RWPE2 (cell line): ENCODE measurements around the gene TLCD1.
A peak's percentile ranks its signal among the peaks of the same experiment; 100 is the strongest.
"Not testable (repeated sequence)": the region's sequence is repeated elsewhere in the genome, so short reads cannot be mapped to it uniquely, and the experiment has no call there.

ENCODE experiments used
- ATAC-seq: fragments of 200-7000 bp; cut with Tn5 transposase; 3 replicates; pipeline ENCODE4 v1.9.1; 2021; ENCODE audit warnings: low read depth
- DNase-seq: peaks from one replicate; pipeline ENCODE4 v3.0.0-alpha.2; 2020; ENCODE audit warnings: low spot score
- H3K27ac ChIP-seq: fragments of 450-650 bp; 2 replicates; pipeline ENCODE4 v1.5.1; 2017; ENCODE audit warnings: mild to moderate bottlenecking; ENCODE audit not compliant: poor library complexity, severe bottlenecking
- H3K27me3 ChIP-seq: fragments of 250-450 bp; sonication (Bioruptor Pico); 2 replicates; pipeline ENCODE4 v1.5.1; 2021; ENCODE audit warnings: mild to moderate bottlenecking, moderate library complexity; ENCODE audit not compliant: insufficient read depth, poor library complexity, severe bottlenecking
- H3K36me3 ChIP-seq: fragments of 250-450 bp; sonication (Bioruptor Pico); 2 replicates; pipeline ENCODE4 v1.5.1; 2020; ENCODE audit warnings: low read depth, mild to moderate bottlenecking, moderate library complexity
- H3K4me1 ChIP-seq: fragments of 250-450 bp; sonication (Bioruptor Pico); 2 replicates; pipeline ENCODE4 v1.5.1; 2021; ENCODE audit warnings: mild to moderate bottlenecking, moderate library complexity; ENCODE audit not compliant: insufficient read depth, poor library complexity, severe bottlenecking
- H3K4me3 ChIP-seq: fragments of 250-450 bp; sonication (Bioruptor Pico); 2 replicates; pipeline ENCODE4 v1.5.1; 2021; ENCODE audit warnings: mild to moderate bottlenecking, moderate library complexity; ENCODE audit not compliant: severe bottlenecking
- H3K9me3 ChIP-seq: fragments of 250-450 bp; sonication (Bioruptor Pico); 2 replicates; pipeline ENCODE4 v1.5.1; 2021; ENCODE audit warnings: mild to moderate bottlenecking, moderate library complexity; ENCODE audit not compliant: severe bottlenecking
- TF ChIP-seq, protein P1 (sequence below): fragments of 450-650 bp; IDR thresholded peaks from one replicate; pipeline ENCODE4 v1.5.1; 2017; ENCODE audit warnings: mild to moderate bottlenecking, moderate library complexity; ENCODE audit not compliant: poor library complexity, severe bottlenecking

TLCD1 gene

DNA sequence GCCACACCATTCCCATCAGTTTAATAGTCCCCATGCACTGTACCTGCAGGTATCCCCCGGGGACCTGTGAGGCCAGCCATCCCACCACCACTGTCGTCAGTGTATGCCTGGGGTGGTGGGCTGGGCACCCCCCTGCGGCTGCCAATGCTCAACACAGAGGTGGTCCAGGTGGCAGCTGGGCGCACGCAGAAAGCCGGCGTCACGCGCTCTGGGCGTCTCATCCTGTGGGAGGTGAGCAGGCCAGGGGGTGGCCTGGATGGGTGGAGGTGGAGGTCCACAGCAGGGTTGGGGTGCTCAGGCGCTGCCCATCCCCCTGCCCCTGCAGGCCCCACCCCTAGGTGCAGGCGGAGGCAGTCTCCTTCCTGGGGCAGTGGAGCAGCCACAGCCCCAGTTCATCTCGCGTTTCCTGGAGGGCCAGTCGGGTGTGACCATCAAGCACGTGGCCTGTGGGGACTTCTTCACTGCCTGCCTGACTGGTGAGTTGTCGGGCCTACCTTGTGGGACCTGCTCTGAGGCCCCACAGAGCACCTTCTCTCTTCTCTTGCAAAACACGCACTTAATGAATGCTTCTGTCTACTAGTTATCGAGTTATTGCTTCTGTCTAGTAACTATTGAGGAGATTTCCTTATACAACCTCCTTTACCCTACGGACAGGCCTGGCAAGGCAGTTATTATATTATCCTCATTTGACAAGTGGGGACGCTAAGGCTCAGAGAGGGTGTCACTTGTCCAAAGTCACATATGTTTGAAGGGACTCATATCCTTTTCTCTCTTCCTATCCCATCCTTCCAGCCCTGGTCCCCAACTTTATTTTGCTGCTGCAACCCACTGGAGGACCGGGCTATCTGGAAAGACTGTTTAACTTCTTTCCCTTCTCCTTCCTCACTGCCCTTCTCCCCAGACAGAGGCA, 12.0 kb upstream of the TLCD1 start:
- Histone ChIP-seq H3K9me3 (no peaks in the 10 kb centered on the region), H3K4me3 (no peak overlapping the region), H3K4me1 (peaks cover 4% of the 10 kb centered on the region), H3K27me3 (no peaks in the 10 kb centered on the region), H3K27ac (no peak overlapping the region), H3K36me3 (no peaks in the 10 kb centered on the region)
- ATAC-seq (no peak), DNase-seq (no peak)
- TF ChIP-seq, protein P1, sequence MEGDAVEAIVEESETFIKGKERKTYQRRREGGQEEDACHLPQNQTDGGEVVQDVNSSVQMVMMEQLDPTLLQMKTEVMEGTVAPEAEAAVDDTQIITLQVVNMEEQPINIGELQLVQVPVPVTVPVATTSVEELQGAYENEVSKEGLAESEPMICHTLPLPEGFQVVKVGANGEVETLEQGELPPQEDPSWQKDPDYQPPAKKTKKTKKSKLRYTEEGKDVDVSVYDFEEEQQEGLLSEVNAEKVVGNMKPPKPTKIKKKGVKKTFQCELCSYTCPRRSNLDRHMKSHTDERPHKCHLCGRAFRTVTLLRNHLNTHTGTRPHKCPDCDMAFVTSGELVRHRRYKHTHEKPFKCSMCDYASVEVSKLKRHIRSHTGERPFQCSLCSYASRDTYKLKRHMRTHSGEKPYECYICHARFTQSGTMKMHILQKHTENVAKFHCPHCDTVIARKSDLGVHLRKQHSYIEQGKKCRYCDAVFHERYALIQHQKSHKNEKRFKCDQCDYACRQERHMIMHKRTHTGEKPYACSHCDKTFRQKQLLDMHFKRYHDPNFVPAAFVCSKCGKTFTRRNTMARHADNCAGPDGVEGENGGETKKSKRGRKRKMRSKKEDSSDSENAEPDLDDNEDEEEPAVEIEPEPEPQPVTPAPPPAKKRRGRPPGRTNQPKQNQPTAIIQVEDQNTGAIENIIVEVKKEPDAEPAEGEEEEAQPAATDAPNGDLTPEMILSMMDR, result no peak

DNA sequence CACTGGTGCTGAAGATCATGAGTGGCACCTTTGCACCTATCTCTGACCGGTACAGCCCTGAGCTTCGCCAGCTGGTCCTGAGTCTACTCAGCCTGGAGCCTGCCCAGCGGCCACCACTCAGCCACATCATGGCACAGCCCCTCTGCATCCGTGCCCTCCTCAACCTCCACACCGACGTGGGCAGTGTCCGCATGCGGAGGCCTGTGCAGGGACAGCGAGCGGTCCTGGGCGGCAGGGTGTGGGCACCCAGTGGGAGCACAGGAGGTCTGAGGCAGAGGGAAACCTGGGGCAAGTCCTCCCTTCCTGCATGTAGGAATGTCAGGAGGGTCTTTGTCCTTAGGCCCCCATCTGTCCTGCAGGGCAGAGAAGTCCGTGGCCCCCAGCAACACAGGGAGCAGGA, 11.3 kb upstream of the TLCD1 start:
- Histone ChIP-seq H3K27me3 (no peaks in the 10 kb centered on the region), H3K9me3 (no peaks in the 10 kb centered on the region), H3K4me3 (no peak overlapping the region), H3K4me1 (no peaks in the 10 kb centered on the region), H3K27ac (no peak overlapping the region), H3K36me3 (no peaks in the 10 kb centered on the region)
- no peak for DNase-seq
- TF ChIP-seq, protein P1, result no peak
- no peak for ATAC-seq

GRCh38 chr17:28735913-28736769, 10.1 kb upstream of the TLCD1 start:
- H3K9me3 ChIP-seq, DNase-seq, H3K36me3 ChIP-seq, H3K4me1 ChIP-seq, H3K27ac ChIP-seq, H3K4me3 ChIP-seq, H3K27me3 ChIP-seq, ATAC-seq: not testable (repeated sequence)

DNA sequence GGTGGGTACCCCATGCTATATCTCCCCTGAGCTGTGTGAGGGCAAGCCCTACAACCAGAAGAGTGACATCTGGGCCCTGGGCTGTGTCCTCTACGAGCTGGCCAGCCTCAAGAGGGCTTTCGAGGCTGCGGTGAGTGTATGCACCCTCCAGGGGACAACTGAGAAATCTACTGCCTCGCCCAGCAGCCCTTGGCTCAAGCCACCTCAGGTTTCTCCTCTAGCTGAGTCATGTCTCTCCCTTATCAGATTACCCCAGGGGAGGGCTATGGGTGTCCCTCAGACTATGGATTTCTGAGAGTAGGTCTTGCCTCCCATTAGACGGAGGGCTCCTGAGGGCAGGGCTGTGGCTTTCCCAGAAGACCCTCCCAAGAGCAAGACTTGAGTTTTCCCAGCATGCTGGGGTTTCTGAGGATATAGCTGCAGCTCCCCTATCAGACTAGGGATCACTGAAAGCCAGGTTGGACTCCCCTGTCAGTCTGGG, 9.2 kb upstream of the TLCD1 start:
- Histone ChIP-seq H3K4me1 (no peaks in the 10 kb centered on the region), H3K36me3 (no peaks in the 10 kb centered on the region), H3K4me3 (no peak overlapping the region), H3K9me3 (no peaks in the 10 kb centered on the region), H3K27ac (no peak overlapping the region), H3K27me3 (no peaks in the 10 kb centered on the region)
- no peak for DNase-seq
- TF ChIP-seq, protein P1, result no peak
- ATAC-seq, result peak; percentile 76

DNA sequence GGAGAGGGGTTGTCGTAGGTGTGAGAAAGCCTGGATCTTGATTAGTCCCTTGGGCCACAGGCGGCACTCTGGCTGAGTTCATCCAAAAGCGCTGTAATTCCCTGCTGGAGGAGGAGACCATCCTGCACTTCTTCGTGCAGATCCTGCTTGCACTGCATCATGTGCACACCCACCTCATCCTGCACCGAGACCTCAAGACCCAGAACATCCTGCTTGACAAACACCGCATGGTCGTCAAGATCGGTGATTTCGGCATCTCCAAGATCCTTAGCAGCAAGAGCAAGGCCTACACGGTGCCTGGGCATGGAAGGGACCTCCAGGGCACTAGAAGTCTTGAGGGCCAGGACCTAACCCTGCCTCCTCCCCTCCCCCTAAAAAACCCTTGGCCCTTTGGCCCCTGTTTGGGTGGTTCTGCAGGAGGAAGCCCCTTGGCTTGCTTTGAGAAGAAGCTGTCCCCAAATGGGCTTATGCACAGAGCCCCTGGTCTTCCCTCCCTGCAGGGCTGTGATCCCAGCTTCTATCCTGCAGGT, 8.7 kb upstream of the TLCD1 start:
- Histone ChIP-seq H3K4me1 (no peaks in the 10 kb centered on the region), H3K27me3 (no peaks in the 10 kb centered on the region), H3K4me3 (no peak overlapping the region), H3K36me3 (no peaks in the 10 kb centered on the region), H3K27ac (no peak overlapping the region), H3K9me3 (no peaks in the 10 kb centered on the region)
- DNase-seq (no peak), ATAC-seq (no peak)
- TF ChIP-seq, protein P1, result no peak
